Stimulated activated CD4-positive, alpha-beta T cell treated with anti-CD3 and anti-CD28 coated beads, Interleukin-1b, Interleukin-23, amount 100 ng/mL, for 1 hour (primary cell): ENCODE results near the gene PSME2.

Experiments used
- DNase-seq, 2 donors: peaks; one replicate each; pipeline ENCODE4 v3.0.0-alpha.2; 2020; ENCODE audit warnings: low read depth in 2 of 2

The PSME2 gene

GRCh38 chr14:24151404-24152080, 5.1 kb upstream of the PSME2 start:
- no peak for DNase-seq

GRCh38 chr14:24150993-24151392, 4.6 kb upstream of the PSME2 start:
- no peak for DNase-seq

DNA sequence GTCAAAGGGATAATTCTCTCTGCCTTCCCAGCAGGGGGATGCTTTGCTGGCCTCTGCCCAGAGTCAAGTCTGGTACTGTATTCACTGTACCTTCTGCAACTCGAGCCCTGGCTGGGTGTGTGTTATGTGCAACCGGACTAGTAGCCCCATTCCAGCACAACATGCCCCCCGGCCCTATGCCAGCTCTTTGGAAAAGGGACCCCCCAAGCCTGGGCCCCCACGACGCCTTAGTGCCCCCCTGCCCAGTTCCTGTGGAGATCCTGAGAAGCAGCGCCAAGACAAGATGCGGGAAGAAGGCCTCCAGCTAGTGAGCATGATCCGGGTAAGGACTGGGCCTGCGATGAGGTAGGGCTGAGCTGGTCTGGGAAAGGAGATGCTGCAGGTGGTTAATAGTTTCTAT, 4.2 kb upstream of the PSME2 start:
- DNase-seq = no peak

GRCh38 chr14:24150061-24150460, 3.7 kb upstream of the PSME2 start:
- DNase-seq = no peak

- DNase-seq = no peak
These were observed 3.0 kb upstream of the PSME2 start for GRCh38 chr14:24149302-24149969.

DNA sequence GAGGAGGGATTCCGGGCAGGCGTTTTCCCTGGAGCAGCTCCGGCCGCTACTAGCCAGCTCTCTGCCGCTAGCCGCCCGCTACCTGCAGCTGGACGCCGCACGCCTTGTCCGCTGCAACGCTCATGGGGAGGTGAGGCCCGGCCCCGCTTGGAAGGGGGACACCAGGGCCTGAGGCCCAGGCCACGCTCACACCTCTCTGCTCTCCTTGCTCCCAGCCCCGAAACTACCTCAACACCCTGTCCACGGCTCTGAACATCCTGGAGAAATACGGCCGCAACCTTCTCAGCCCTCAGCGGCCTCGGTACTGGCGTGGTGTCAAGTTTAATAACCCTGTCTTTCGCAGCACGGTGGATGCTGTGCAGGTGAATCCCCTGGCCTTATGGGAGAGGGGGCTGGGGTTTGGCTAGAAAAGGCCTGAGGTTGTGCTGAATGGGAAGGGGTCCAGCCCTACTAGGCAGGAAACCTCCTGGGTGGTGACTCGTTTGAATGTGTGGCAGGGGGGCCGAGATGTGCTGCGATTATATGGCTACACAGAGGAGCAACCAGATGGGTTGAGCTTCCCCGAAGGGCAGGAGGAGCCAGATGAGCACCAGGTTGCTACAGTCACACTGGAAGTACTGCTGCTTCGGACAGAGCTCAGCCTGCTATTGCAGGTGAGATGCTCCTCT, 1.5 kb upstream of the PSME2 start:
- DNase-seq = no peak

GRCh38 chr14:24146978-24147760, 759 bp upstream of the PSME2 start, which contains the start of gene RNF31:
TSS of gene RNF31 (plus strand) at chr14:24147498. CDS start at chr14:24147699, 201 bp downstream.
- peak; percentile 90 to 93 for DNase-seq

DNA sequence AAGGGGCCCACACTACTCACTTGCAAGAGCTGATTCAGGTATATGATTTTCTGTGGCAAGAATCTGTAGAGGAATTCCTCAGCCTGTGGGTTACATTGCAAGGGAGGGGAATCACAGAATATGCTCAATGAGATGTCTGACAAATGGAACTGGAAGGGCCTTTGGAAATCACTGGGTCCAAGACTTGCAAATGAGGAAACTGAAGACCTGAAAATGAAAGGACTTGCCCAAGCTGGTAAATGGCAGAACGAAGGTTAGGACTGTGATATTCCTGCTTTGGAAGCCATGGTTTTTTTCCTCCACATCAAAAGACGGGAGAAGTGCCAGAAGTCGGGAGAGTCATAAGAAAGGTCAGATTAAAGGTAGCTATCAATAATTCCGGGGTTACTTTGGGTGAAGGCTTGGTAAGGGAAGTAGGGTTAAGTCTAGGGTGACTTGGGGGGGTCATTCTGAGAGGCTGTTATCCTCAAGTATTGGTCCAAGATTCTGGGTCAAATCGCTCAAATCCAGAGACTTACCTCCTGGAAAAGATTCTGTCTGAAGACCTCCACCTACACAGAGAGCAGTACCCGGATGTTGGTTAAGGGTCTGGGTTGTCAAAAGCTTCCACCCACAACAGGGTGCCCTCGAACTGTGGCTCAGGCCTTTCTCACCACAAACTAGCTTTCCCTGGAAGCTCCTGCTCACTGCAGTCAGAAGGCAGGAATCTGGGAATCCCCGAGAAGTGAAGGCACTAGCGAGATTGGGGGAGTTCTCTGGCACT, 539 bp downstream of the PSME2 start:
- no peak for DNase-seq

GRCh38 chr14:24145219-24145618, 1.2 kb downstream of the PSME2 start:
- no peak for DNase-seq

- DNase-seq = no peak
These were observed 2.0 kb downstream of the PSME2 start for GRCh38 chr14:24144451-24144850.

GRCh38 chr14:24143511-24143910, 2.9 kb downstream of the PSME2 start:
- DNase-seq = no peak

DNA sequence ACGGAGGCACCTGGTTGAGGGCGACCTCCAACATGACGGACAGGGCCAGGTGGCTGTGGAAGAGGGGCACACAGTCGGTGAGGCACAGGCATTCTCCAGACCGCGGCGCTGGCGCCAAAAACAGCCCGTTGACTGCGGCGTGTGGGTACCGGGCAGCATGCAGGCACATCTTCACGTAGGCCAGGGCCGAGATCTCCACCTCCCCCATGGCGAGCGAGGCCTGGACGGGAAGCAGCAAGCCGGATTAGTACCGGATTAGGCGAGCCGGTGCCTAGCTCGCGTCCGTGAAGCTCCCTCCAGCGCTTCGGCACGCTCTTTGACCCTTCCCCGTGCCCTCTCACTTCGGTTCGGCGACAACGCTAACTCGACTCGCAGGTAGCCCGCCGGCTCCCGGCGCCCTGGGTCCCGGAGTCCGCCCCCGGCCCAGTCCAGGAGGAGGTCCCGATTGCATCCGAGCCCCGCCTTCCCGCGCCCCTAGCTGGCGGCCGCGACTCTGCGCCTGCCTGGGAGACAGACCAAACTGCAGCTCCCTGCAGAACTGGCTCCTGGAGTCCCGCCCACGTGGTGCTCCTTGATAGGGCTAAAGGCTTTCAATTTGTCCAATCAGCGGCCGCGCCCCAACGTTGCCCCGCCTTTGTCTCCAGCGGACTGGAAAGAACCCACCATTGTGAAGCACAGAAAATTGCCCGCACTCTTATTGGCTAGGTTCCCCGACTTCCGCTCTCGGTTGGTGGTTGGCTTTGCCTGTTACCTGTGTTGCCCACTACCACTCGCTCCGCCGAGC, 5.1 kb downstream of the PSME2 start, which contains the start of gene EMC9:
EMC9 (minus strand) TSS at position 495 of the 784 bp plus-strand sequence; CDS start at position 208, 287 bp downstream.
- peak; percentile 97 to 99 for DNase-seq

DNA sequence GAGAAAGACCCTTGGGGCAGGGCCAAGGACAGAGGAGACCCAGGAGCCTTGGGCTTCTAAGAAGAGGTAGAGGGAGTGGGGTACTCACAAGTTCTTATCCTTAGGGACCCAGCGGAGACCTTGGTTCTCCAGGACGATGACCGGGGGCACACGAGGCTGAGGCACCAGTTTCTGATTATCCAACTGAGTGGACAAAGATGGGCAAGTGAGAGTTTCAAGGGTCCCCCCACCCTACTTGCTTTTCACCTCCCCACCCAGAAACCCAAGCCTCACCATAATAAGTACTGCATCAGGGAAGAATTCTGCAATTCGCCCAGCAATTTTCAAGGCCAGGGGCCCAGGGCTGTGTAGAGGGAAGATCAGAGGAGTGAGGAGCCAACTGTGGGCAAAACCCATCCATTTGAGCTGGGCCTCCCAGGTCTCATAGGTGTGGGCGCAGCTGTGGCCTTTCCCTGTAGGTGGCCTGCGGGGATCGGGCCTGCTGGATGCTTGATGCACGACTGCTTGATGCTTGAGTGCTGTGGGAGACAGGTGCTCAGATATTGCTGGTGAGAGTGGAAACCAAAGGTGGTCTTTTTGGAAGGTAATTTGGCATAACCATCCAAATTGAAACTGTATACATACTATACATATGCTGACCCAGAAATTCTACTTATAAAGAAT, 7.0 kb downstream of the PSME2 start:
- DNase-seq = no peak

- DNase-seq = no peak
These were observed 7.8 kb downstream of the PSME2 start for GRCh38 chr14:24138396-24139271.

DNA sequence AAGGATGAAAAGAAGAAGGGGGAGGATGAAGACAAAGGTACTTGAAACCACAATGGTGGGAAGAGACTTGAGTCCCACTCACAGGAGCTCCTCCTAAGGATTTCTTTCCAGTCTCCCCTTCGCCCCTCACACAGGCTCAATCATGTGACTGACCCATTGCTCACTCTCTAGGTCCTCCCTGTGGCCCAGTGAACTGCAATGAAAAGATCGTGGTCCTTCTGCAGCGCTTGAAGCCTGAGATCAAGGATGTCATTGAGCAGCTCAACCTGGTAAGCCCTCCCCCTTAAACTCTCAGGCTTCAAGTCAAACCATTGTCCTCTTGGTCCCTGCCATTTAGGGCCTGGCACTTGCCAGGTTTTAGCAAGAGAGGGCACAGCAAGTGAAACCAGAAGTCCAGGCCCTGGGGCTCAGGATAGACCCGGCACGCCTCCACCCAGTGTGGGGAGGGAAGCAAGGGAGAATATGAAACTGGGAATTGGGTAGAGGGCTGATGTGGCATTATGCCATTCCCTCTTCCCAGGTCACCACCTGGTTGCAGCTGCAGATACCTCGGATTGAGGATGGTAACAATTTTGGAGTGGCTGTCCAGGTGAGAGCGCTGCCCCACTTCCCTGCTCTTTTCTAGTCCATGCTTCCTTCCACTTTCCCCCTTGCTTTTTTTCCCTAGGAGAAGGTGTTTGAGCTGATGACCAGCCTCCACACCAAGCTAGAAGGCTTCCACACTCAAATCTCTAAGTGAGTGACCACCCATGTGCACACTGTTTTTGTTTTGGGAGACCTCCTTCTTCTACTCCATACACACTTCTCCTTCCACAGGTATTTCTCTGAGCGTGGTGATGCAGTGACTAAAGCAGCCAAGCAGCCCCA, 8.6 kb downstream of the PSME2 start:
- no peak for DNase-seq

DNA sequence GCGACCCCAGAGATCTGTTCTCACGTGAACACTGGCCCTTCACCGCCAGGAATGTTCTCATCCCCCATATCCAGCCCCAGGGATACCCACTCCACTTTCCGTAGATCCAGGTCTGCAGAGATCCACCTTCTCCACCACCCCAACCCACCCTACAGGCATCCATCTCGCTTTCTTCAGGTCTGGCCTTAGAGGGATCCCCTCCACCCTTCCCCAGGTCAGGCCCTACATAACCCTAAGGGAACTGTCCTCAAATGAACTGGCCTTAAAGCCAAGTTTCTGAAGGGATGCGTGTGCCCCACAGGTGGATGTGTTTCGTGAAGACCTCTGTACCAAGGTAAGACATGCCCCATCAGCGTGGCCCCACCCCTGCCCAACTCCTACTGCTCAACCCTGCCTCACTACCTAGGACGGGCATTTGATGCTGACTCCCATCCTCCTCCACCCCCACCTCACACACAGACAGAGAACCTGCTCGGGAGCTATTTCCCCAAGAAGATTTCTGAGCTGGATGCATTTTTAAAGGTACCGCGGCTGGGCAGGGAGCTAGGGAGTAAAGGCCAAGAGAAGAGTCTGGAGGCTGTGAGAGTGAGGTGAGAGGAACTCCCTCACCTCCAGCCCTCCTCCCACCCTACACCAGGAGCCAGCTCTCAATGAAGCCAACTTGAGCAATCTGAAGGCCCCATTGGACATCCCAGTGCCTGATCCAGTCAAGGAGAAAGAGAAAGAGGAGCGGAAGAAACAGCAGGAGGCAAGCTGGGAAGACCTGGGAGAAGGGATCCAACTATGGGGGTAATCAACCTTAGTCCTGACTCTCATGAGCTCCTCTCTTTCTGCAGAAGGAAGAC, 9.5 kb downstream of the PSME2 start:
- DNase-seq = no peak
